Spinal cord (tissue), 10 donors: ENCODE measurements around the gene PDZD2. TPM values are rescaled to one million over a fixed set of nuclear protein-coding genes. Genes with fewer than 3 reads are reported as not detected.

Experiments used
- DNase-seq, 6 donors: peaks; one replicate each; pipeline versions ENCODE4 v3.0.0 to v3.0.0-alpha.2; 2013 to 2015; ENCODE audit warnings: low spot score in 6 of 6, low read depth in 4 of 6
- H3K27ac ChIP-seq: one replicate; pipeline ENCODE4 v1.5.1; 2013; ENCODE audit warnings: low read depth, low read length, control low read depth
- H3K27me3 ChIP-seq: one replicate; pipeline ENCODE4 v1.6.1; 2013; ENCODE audit warnings: low read length; ENCODE audit not compliant: control insufficient read depth, insufficient read depth
- H3K36me3 ChIP-seq: one replicate; pipeline ENCODE4 v1.6.1; 2013; ENCODE audit warnings: low read length; ENCODE audit not compliant: control insufficient read depth, insufficient read depth
- H3K4me1 ChIP-seq: one replicate; pipeline ENCODE4 v1.6.1; 2013; ENCODE audit warnings: low read length; ENCODE audit not compliant: control insufficient read depth, insufficient read depth
- H3K4me3 ChIP-seq: one replicate; pipeline ENCODE4 v1.5.1; 2013; ENCODE audit warnings: low read depth, low read length, control low read depth
- H3K9me3 ChIP-seq: one replicate; pipeline ENCODE4 v1.6.1; 2013; ENCODE audit warnings: low read length; ENCODE audit not compliant: control insufficient read depth, insufficient read depth
- WGBS: methylation state at CpG from one replicate; pipeline ENCODE4 v1.1.5; 2013; ENCODE audit warnings: missing lambda C conversion rate; ENCODE audit not compliant: insufficient coverage; 5-methylcytosine and 5-hydroxymethylcytosine counted together
- polyA plus RNA-seq, 2 donors: library from polyadenylated mRNA; unstranded; fragments of 120-200 nt; gene quantifications; one replicate each; pipeline ENCODE4 v1.2.1, GENCODE V29; 2013; ENCODE audit not compliant: insufficient read length in 2 of 2
- total RNA-seq, 2 donors: library from RNA; depleted of rRNA in 1 of 2; stranded (reverse); fragments of 120-200 nt in 1 of 2; fragments of >200 nt in 1 of 2; gene quantifications; one replicate each; pipeline versions ENCODE4 v1.2.3 to v1.2.4, GENCODE V29; 2013 to 2014
- donor health status: healthy.

Gene PDZD2
- total and polyA plus RNA-seq, 4 donors: 22.1 to 40.2 (median 34.9) TPM

GRCh38 chr5:31859096-31859495 is 220.2 kb downstream of the PDZD2 start:
- Histone ChIP-seq H3K36me3 (no peaks in the 10 kb centered on the region), H3K4me3 (no peak overlapping the region), H3K27me3 (peaks cover 25% of the 10 kb centered on the region), H3K4me1 (peaks cover 31% of the 10 kb centered on the region), H3K27ac (no peak overlapping the region), H3K9me3 (no peaks in the 10 kb centered on the region)
- DNase-seq: no peak

- H3K4me1 ChIP-seq: peaks cover 20% of the 10 kb centered on the region
- DNase-seq: no peak
- H3K9me3 ChIP-seq: no peaks in the 10 kb centered on the region
- no peak overlapping the region for H3K4me3 ChIP-seq
- 100% methylated on average over 2 of the region's 4 CpGs for WGBS
- H3K27me3 ChIP-seq: peaks cover 14% of the 10 kb centered on the region
- no peak overlapping the region for H3K27ac ChIP-seq
- H3K36me3 ChIP-seq: no peaks in the 10 kb centered on the region
Measured at GRCh38 chr5:31860278-31860677, 221.3 kb downstream of the PDZD2 start.

GRCh38 chr5:31860726-31861433 is 221.9 kb downstream of the PDZD2 start:
- H3K27me3 ChIP-seq: peaks cover 10% of the 10 kb centered on the region
- 97% methylated on average over 4 of the region's 9 CpGs for WGBS
- peaks cover 17% of the 10 kb centered on the region for H3K4me1 ChIP-seq
- H3K27ac ChIP-seq: peak overlapping the region; percentile 40
- H3K4me3 ChIP-seq: no peak overlapping the region
- no peaks in the 10 kb centered on the region for H3K36me3 ChIP-seq
- H3K9me3 ChIP-seq: no peaks in the 10 kb centered on the region
- DNase-seq: no peak

DNA sequence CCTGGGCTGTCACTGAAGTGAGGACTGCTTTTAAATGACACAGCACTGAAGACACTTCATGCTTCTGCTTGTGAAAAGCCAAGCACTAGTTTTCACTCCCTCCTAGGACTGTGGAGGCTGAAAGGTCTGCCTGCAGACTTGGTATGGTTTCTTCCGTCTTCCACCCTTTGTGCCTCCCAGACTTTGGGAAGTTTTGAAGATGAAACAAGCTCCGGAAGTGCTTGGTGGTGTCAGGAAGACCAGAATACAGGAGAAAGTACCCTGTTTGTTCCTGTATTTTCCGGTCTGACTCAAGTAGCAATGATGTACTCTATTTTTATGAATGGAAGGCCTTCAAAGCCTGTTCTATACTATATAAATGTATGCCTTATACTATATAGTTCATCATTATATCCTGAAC is 222.7 kb downstream of the PDZD2 start:
- DNase-seq: no peak
- peak overlapping the region; percentile 40 for H3K27ac ChIP-seq
- H3K4me3 ChIP-seq: no peak overlapping the region
- no peaks in the 10 kb centered on the region for H3K36me3 ChIP-seq
- H3K27me3 ChIP-seq: peaks cover 4% of the 10 kb centered on the region
- WGBS: 86% methylated on average over 1 of the region's 3 CpGs
- H3K9me3 ChIP-seq: no peaks in the 10 kb centered on the region
- H3K4me1 ChIP-seq: peaks cover 14% of the 10 kb centered on the region

DNA sequence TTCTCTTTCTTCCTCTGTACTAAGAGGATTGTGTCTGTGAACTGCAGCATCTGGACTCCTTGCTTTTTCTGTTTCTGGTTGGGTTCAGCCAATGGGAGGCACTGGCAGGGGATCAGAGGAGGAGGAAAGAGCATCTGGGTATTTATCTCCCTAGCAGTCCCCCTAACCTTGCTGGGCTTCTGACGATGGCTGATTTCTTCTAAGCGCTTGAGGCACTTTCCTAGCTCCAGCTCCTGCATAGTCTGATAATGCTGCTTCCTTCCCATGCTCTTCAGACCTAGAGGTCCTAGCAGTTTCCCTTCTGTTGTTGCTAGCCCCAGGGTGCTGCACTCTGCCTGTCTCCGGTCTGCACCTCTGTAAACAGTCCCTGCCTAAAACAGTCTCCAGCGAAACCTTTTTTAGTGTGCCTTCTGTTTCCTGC is 225.1 kb downstream of the PDZD2 start:
- Histone ChIP-seq H3K27me3 (no peaks in the 10 kb centered on the region), H3K27ac (no peak overlapping the region), H3K4me1 (peaks cover 14% of the 10 kb centered on the region), H3K4me3 (no peak overlapping the region), H3K9me3 (no peaks in the 10 kb centered on the region), H3K36me3 (no peaks in the 10 kb centered on the region)
- WGBS: 38% methylated on average over 3 of the region's 4 CpGs
- peak in 2 of 6 donors; percentile 32 to 47 for DNase-seq

GRCh38 chr5:31866166-31866565 is 227.2 kb downstream of the PDZD2 start:
- DNase-seq: no peak
- 75% methylated on average over 3 of the region's 10 CpGs for WGBS
- H3K27ac ChIP-seq: no peak overlapping the region

DNA sequence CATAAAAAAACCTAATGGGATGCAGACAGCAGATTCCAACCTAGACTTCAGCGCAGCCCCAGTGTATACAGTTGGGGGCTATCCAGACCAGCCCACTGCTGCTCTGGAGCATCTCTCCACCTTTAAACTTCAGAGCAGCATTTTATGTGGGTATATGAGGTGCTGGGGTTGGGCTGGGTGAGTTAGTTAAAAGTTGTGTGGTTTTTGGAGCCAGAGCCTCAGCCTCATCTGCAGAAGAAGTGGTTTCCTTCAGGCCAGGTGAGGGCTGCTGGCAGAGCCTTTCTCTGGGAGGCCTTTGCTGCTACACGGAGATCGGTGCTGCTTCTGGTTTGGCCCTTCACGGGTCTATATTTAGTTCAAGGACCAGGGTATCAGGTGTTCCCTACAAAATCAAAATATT is 228.3 kb downstream of the PDZD2 start:
- H3K4me1 ChIP-seq: peaks cover 14% of the 10 kb centered on the region
- no peaks in the 10 kb centered on the region for H3K36me3 ChIP-seq
- DNase-seq: no peak
- peaks cover 3% of the 10 kb centered on the region for H3K27me3 ChIP-seq
- no peak overlapping the region for H3K4me3 ChIP-seq
- WGBS: 97% methylated on average over 4 of the region's 4 CpGs
- H3K9me3 ChIP-seq: no peaks in the 10 kb centered on the region
- no peak overlapping the region for H3K27ac ChIP-seq

More at GRCh38 chr5:31866166-31866565, 227.2 kb downstream of the PDZD2 start:
- Histone ChIP-seq H3K4me1 (peaks cover 14% of the 10 kb centered on the region), H3K9me3 (no peaks in the 10 kb centered on the region), H3K27me3 (peaks cover 3% of the 10 kb centered on the region), H3K36me3 (no peaks in the 10 kb centered on the region), H3K4me3 (no peak overlapping the region)

DNA sequence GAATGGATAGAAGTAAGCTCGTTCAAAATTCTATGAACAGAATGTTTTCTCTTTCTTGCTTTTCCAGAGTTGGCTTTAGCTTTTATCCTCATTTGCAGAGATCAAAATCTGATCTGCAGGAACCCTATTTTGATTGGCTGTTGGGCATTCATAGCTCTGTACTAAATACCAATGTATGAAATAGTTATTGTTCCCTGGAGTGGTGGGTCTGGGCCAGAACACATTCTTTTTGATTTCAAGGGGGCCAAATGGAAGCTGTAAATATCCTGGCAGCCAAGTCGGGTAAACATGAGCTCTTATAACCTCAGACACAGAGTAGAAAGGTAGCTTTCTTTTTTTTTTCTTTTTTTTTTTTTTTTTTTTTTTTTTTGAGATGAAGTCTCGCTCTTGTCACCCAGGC is 241.5 kb downstream of the PDZD2 start:
- Histone ChIP-seq H3K27ac (peak overlapping the region; percentile 75), H3K27me3 (no peaks in the 10 kb centered on the region), H3K36me3 (no peaks in the 10 kb centered on the region), H3K4me1 (no peaks in the 10 kb centered on the region), H3K4me3 (no peak overlapping the region), H3K9me3 (no peaks in the 10 kb centered on the region)
- WGBS: no CpG with 5 or more reads among the region's 3 CpGs
- peak in 2 of 6 donors; percentile 54 to 75 for DNase-seq

DNA sequence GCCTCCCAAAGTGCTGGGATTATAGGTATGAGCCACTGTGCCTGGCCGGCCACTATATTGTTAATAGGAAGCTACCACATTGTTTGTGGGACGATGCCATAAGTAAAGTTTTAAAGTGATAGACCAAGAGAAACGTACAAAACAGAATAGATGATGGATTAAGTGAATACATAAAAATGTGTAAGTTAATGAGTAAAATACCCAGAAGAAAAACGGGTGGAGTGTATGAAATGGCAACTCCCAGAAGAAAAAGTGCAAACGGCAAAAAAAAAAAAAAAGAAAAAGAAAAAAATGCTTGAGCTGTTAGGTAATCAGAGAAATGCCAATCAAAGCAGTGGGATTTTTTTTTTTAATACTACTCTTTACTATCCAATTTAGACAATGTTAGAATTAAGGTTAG is 246.0 kb downstream of the PDZD2 start:
- Histone ChIP-seq H3K4me1 (peaks cover 28% of the 10 kb centered on the region), H3K4me3 (no peak overlapping the region), H3K27me3 (peaks cover 7% of the 10 kb centered on the region), H3K36me3 (no peaks in the 10 kb centered on the region), H3K27ac (no peak overlapping the region), H3K9me3 (no peaks in the 10 kb centered on the region)
- DNase-seq: no peak
- 92% methylated on average over 4 of the region's 5 CpGs for WGBS

GRCh38 chr5:31886206-31886605 is 247.3 kb downstream of the PDZD2 start:
- Histone ChIP-seq H3K27ac (peak overlapping the region; percentile 65), H3K9me3 (no peaks in the 10 kb centered on the region), H3K36me3 (no peaks in the 10 kb centered on the region), H3K27me3 (peaks cover 7% of the 10 kb centered on the region), H3K4me3 (no peak overlapping the region), H3K4me1 (peaks cover 38% of the 10 kb centered on the region)
- 63% methylated on average over 2 of the region's 4 CpGs for WGBS
- peak in 1 of 6 donors; percentile 34 for DNase-seq
